Measurements from ENCODE around the gene ACSS3. TPM values are rescaled to one million over a fixed set of nuclear protein-coding genes. Genes with fewer than 3 reads are reported as not detected.

Gene ACSS3
- total and polyA plus RNA-seq, 2 of the 8 experiments (the other 6 are each of a cell fraction or from before 2014, with no cell fraction given): 14.4 to 24.0 TPM

DNA sequence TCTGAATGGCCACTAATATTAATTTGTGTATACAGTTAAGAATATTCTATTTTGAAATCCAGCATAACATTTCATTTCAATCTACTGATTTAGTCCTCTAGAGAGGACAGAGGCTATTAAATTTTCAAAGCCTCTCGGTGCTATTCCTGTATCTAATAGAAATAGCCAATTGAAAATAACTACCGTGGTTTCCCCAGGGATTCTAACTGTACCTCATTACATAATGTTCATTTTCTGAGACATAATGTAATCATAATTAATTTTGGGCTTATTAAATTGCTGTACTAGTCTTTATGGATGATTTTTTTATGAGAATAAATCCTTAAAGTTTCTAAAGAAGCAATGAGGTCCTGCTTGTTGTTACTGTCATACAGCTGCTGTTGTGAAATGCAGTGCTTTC, 38.6 kb upstream of the ACSS3 start (continued):
- TF ChIP-seq GTF2F1 (IDR thresholded peaks at IDR 0.05; ENCODE audit: borderline replicate concordance, low read depth, low read length) (no peak), POLR2A (IDR thresholded peaks at IDR 0.05; ENCODE audit: control extremely low read depth in 1 of 2, low read depth in 2 of 2, low read length in 2 of 2) (no peak)

All from H1 (cell line).